ENCODE results near the gene MTCP1.

GRCh38 chrX:155069414-155069813 lies 1.5 kb downstream of the MTCP1 start:
- TF ChIP-seq POLR2A (IDR thresholded peaks at IDR 0.05) (no peak), CTCF (IDR thresholded peaks at IDR 0.05) (no peak)
